HT1080 (cell line): ENCODE measurements around the gene FTO. TPM values are rescaled to one million over a fixed set of nuclear protein-coding genes. Genes with fewer than 3 reads are reported as not detected.
A peak's percentile ranks its signal among the peaks of the same experiment; 100 is the strongest.
"Not testable (repeated sequence)": the region's sequence is repeated elsewhere in the genome, so short reads cannot be mapped to it uniquely, and the experiment has no call there.

Experiments used
- DNase-seq: peaks from one replicate; pipeline ENCODE4 v3.0.0-alpha.2; 2015; ENCODE audit warnings: low read depth
- polyA plus RNA-seq, 2 experiments: library from polyadenylated mRNA; depleted of rRNA; stranded (reverse); fragments of >200 nt; gene quantifications; 2 replicates each; pipeline ENCODE4 v1.2.3, GENCODE V29; 2015
- total RNA-seq: library from RNA; depleted of rRNA; stranded (reverse); fragments of >200 nt; shearing (Covaris generic); gene quantifications from 2 replicates; pipeline ENCODE4 v1.2.3, GENCODE V29; 2014; rRNA removed

The FTO gene
- total RNA-seq, result 34.8 and 46.7 TPM in 2 replicates
- 49.1 and 59.8 TPM in 2 replicates for polyA plus RNA-seq (2015; cell fraction: cytosol; rRNA removed)
- 57.6 and 61.6 TPM in 2 replicates for polyA plus RNA-seq (2015; cell fraction: nucleus; rRNA removed)

DNA sequence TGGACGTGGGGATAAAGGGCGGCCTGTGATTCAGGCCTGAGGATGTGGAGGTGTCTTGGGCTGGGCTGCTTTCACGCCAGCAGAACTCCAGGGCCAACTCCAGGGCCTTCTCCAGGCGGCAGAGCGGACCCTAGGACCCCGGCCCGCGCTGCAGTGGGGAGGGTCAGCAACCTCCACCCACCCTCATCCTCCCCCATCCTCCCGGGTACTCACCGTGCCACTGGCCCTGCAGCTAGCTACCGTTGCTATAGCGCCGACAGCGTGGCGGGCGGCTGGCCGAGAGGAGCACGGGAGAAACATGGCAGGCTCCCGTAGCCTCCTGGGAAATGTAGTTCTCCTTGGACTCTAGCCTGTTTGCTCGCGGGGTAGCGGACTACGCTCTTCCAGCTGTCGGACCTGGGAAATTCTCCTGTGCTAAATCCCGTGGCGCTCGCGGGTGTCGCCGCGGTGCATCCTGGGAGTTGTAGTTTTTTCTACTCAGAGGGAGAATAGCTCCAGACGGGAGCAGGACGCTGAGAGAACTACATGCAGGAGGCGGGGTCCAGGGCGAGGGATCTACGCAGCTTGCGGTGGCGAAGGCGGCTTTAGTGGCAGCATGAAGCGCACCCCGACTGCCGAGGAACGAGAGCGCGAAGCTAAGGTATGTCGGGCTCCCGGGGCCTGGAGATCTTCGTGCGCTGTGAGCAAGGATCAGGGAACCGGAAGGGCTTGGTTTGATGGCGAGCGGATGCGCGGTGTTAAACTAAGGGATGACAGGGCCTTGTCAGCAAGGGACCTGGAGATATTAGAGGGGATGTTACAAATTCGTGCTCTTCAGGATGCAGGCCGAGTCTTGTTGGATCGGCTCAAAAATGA lies at the start of gene FTO, which contains the start of gene RPGRIP1L:
FTO (plus strand) TSS at position 567 of the 855 bp plus-strand sequence.
RPGRIP1L (minus strand) TSS at position 270 of the 855 bp plus-strand sequence. CDS start 3,136 bp downstream, outside the sequence.
- peak; percentile 99 for DNase-seq

DNA sequence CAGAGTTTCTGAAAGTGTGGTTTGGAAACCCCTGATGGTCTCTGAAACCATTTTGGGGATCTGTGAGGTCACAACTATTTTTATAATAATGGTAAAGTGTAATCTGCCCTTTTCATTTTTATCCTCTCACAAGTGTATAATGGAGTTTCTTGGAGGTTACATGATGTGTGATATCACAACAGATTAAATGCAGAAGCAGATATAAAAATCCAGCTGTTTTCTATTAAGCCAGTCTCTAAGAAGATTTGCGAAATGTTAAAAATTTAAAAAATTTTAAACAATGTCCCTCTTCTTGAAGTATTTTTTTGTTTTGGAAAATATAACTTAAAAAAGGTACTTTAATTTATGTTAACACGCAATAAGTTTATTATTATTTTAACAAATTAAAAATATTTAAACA lies 49.0 kb upstream of the FTO start:
- no peak for DNase-seq

DNA sequence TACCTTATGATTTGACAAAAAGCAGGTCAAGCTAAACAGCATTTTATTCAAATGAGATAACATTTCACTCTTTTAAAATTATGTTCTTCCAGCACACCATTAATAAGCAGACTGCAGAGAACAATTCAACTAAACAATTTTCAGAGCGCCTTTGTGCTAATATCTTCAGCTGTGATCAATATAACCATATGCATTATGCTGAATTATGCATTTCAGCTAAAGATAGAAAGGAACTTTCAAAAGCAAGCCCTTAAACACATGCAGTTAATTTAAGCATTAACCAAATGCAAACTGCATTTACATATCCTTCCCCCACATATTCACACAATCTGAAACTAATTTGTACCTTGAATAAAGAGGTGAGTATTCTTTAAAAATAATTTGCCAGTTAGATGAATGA lies 41.9 kb upstream of the FTO start:
- DNase-seq, result no peak

GRCh38 chr16:53664724-53665345 lies 39.1 kb upstream of the FTO start:
- peak; percentile 92 for DNase-seq

GRCh38 chr16:53666786-53667415 lies 37.1 kb upstream of the FTO start:
- DNase-seq, result no peak

- no peak for DNase-seq
Observed at GRCh38 chr16:53668869-53669268, 35.1 kb upstream of the FTO start.

GRCh38 chr16:53672461-53672860 lies 31.5 kb upstream of the FTO start:
- DNase-seq, result no peak

DNA sequence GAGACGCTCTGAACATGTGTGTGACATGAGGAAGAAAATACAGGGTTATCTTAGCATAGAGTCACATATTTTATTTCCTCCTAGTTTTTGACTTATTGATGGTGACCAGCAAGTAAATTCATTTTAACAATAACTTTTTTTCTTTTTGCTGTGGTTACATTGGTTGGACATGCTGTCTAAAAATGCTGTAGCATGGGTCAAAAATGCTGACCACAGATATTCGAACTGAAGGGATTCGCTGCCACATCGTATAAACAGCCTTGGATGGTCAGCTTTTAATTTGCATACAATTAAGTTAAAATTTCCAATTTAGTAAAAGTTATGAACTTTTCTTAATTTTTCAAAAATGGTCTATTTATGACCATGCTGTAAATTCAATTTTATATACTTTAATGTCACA lies 30.8 kb upstream of the FTO start:
- DNase-seq, result no peak

GRCh38 chr16:53678155-53678554 lies 25.8 kb upstream of the FTO start:
- no peak for DNase-seq

DNA sequence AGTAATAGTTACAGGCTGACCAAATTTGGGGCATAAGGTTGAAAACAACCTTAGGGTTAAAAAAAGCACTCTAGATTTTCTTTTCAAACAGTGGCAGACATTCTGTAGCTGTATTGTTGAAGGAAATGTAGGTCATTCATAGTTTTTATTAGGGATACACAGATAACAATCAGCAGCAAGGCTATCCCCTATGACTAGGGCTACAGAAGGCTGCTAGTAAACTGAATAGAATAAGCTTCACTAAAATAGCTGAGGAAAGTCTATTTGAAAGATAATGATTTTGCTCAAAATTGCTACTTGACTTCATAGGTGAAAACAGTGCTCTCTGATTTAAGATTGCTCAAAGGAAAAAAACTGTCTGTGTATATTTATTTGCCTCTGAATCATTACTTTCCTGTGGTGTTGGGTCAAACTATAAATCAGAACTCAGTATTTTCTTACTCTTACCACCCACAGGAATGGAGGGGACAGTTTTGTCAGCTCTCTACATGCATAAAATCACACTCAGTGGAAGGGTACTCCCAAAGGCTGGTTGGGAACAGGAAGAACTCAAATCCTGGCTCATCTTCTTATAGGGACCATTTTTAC lies 25.1 kb upstream of the FTO start:
- no peak for DNase-seq

DNA sequence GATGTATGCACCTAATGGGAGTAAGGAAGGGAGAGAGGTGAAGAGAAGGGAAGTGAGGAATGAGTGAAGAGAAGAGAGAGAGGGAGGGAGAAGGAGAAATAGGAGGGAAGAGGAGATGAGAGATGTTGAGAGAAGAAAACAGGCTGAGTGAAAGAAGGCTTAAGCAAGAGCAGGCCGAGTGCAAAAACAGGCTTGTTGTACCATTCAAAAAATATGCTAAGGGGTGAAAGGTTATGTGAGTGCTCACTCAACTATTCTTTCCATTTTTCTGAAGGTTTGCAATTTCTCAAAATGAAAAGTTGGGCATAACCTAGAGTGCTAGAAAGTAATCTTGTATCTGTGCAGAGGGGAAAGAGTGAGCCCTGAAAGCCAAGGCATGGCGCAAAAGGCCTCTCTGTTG lies 23.2 kb upstream of the FTO start:
- no peak for DNase-seq

DNA sequence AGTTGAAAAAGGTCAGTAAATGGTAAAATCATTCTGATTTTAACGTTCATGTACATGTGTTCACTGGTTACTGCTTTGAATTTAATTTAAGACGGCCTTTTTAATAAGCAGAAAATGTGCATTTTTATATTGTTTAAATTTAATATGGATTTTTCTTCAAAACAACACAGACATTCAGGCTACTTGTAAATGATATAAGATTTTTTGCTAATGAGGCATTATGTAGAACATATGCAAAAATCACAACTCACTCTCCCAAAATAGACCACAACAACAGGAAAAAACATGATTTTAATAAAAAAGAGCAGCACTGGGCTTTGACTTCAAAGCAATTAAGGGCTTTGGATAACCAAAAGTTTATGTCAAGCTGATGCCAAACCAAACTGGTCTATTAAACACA lies 22.6 kb upstream of the FTO start:
- no peak for DNase-seq

DNA sequence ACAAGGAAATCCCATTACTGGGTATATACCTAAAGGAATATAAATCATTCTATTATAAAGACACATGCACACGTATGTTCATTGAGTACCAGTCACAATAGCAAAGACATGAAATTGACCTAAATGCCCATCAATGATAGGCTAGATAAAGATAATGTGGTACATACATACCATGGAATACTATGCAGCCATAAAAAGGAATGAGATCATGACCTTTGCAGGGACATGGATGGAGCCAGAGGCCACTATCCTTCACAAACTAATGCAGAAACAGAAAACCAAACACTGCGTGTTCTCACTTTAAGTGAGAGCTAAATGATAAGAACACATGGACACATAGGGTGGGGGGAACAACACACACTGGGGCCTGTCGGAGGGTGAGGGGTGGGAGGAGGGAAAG lies 18.6 kb upstream of the FTO start:
- not testable (repeated sequence) for DNase-seq

GRCh38 chr16:53686710-53687109 lies 17.2 kb upstream of the FTO start:
- no peak for DNase-seq

- DNase-seq, result peak; percentile 2
Observed at GRCh38 chr16:53689636-53690035, 14.3 kb upstream of the FTO start.

- no peak for DNase-seq
Observed at GRCh38 chr16:53690771-53691170, 13.2 kb upstream of the FTO start.

GRCh38 chr16:53692146-53692545 lies 11.8 kb upstream of the FTO start:
- no peak for DNase-seq

DNA sequence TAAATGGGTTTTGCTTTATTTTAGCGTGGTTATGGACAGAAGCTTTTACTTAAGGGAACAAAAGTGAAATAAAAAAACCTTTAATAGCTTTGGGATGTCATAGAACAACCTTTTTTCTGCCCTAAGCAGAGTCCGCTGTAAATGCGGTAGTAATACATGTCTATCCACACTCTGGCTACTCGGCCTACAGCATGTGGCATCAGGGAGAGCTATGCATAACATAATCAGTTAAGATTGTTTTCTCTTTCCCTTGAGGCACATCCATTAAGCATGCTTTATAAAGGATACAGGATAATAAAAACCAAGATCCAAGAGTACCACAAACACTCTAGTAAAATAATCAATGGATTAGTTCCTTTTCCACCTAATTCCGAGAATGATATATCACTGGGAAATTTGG lies 10.6 kb upstream of the FTO start:
- no peak for DNase-seq

GRCh38 chr16:53695070-53695469 lies 8.9 kb upstream of the FTO start:
- peak; percentile 77 for DNase-seq

DNA sequence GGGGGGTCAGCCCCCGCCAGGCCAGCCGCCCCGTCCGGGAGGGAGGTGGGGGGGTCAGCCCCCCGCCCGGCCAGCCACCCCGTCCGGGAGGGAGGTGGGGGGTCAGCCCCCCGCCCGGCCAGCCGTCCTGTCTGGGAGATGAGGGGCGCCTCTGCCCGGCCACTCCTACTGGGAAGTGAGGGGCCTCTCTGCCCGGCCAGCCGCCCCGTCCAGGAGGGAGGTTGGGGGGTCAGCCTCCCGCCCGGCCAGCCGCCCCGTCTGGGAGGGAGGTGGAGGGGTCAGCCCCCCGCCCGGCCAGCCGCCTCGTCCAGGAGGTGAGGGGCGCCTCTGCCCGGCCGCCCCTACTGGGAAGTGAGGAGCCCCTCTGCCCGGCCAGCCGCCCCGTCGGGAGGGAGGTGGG lies 5.7 kb upstream of the FTO start:
- not testable (repeated sequence) for DNase-seq

- DNase-seq, result no peak
Observed at GRCh38 chr16:53704445-53704813, 473 bp downstream of the FTO start.

GRCh38 chr16:53707671-53708070 lies 3.7 kb downstream of the FTO start:
- DNase-seq, result no peak
